HL-60 (cell line): ENCODE results near the gene SPOCK3.

ENCODE experiments used
- DNase-seq, 2 experiments: peaks; one replicate each; pipeline ENCODE4 v3.0.0-alpha.2; 2010 to 2020; ENCODE audit warnings: low read depth in 1 of 2, low spot score in 1 of 2
- H3K27ac ChIP-seq: fragments of 250-450 bp; sonication (Bioruptor Pico); replicated peaks from 2 replicates; pipeline ENCODE4 v1.5.1; 2020; ENCODE audit warnings: mild to moderate bottlenecking, moderate library complexity
- H3K27me3 ChIP-seq: fragments of 250-450 bp; sonication (Bioruptor Pico); 2 replicates; pipeline ENCODE4 v1.5.1; 2021; ENCODE audit warnings: mild to moderate bottlenecking, moderate library complexity; ENCODE audit not compliant: insufficient read depth, poor library complexity, severe bottlenecking
- H3K4me3 ChIP-seq: replicated peaks from 2 replicates; pipeline ENCODE4 v1.5.1; 2011; ENCODE audit warnings: mild to moderate bottlenecking, control low read depth, low read length; ENCODE audit not compliant: insufficient read depth
- CTCF ChIP-seq: IDR thresholded peaks from one replicate; pipeline ENCODE4 v1.5.1; 2011; ENCODE audit warnings: low read length, control low read depth, inconsistent platforms; ENCODE audit not compliant: insufficient read depth
- GABPA ChIP-seq: IDR thresholded peaks from 2 replicates; pipeline ENCODE4 v1.6.1; 2012; ENCODE audit warnings: low read depth
- POLR2AphosphoS5 ChIP-seq: IDR thresholded peaks from 2 replicates; pipeline ENCODE4 v1.6.1; 2012; ENCODE audit warnings: low read depth
- REST ChIP-seq: IDR thresholded peaks from 2 replicates; pipeline ENCODE4 v1.6.1; 2012; ENCODE audit warnings: low read depth; ENCODE audit not compliant: insufficient replicate concordance
- SPI1 ChIP-seq: IDR thresholded peaks from 2 replicates; pipeline ENCODE4 v1.6.1; 2012; ENCODE audit warnings: low read depth, mild to moderate bottlenecking, borderline replicate concordance

SPOCK3 gene

GRCh38 chr4:167265231-167265630 lies 30.9 kb upstream of the SPOCK3 start:
- DNase-seq, result no peak
- no peaks in the 10 kb centered on the region for H3K27me3 ChIP-seq
- H3K27ac ChIP-seq, result no peak overlapping the region
- no peak overlapping the region for H3K4me3 ChIP-seq
- TF ChIP-seq SPI1 (no peak), REST (no peak), GABPA (no peak), CTCF (no peak), POLR2AphosphoS5 (no peak)

- TF ChIP-seq SPI1, result no peak
- no peak overlapping the region for H3K27ac ChIP-seq
- no peak overlapping the region for H3K4me3 ChIP-seq
- no peaks in the 10 kb centered on the region for H3K27me3 ChIP-seq
- no peak for DNase-seq
Observed at GRCh38 chr4:167248271-167248670, 14.0 kb upstream of the SPOCK3 start.

GRCh38 chr4:167239627-167240026 lies 5.3 kb upstream of the SPOCK3 start:
- peaks cover 6% of the 10 kb centered on the region for H3K27me3 ChIP-seq
- no peak for DNase-seq
- no peak overlapping the region for H3K27ac ChIP-seq
- no peak overlapping the region for H3K4me3 ChIP-seq
- TF ChIP-seq REST, result no peak
- TF ChIP-seq CTCF, result no peak
- TF ChIP-seq GABPA, result no peak
- no peak for TF ChIP-seq SPI1
- no peak for TF ChIP-seq POLR2AphosphoS5

- DNase-seq, result no peak
- no peak for TF ChIP-seq SPI1
- no peak for TF ChIP-seq REST
- no peak for TF ChIP-seq GABPA
- H3K4me3 ChIP-seq, result no peak overlapping the region
- H3K27ac ChIP-seq, result no peak overlapping the region
- H3K27me3 ChIP-seq, result peaks cover 18% of the 10 kb centered on the region
Observed at GRCh38 chr4:167238226-167238625, 3.9 kb upstream of the SPOCK3 start.
